Measurements from ENCODE around the gene CCM2L. TPM values are rescaled to one million over a fixed set of nuclear protein-coding genes. Genes with fewer than 3 reads are reported as not detected.

Gene CCM2L
- total and polyA plus RNA-seq, 9 of the 15 experiments (the other 6 are each of a cell fraction or from before 2014, with no cell fraction given), result 0.04 TPM; not detected in 8

DNA sequence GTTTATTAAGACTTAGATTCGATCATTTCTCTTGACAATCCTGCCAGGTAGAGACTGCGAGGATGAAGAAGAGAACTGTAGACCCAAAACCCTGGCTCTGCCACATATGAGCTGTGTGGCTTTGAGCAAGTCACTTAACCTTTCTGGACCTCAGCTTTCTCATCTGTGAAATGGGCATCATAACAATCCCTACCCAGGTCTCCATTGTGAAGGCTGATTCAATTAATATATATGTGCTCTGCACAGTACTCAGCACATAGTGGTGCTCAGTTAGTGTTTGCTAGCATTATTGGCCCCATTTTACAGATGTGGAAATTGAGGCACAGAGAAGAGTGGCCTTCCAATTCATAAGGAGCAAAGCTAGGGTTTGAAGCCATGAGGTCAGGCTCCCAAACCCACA lies 34.4 kb upstream of the CCM2L start:
- DNase-seq (ENCODE audit: extremely low read depth in 1 of 4, low spot score in 3 of 4) (no peak), FAIRE-seq (no peak), ATAC-seq (no peak)
- intact Hi-C loops (cut with micrococcal nuclease), result no loop called here
- H3K36me3 ChIP-seq (ENCODE audit: control insufficient read depth, insufficient read depth, low read length), result no peaks in the 10 kb centered on the region
- 0% methylated on average over 2 of the region's 2 CpGs for WGBS (ENCODE audit: insufficient coverage, low coverage, missing lambda C conversion rate)
- no peaks in the 10 kb centered on the region for H3K9me3 ChIP-seq (replicated peaks; ENCODE audit: control insufficient read depth, insufficient read depth, low read depth, low read length)
- H3K4me1 ChIP-seq (replicated peaks in 1 of 2; ENCODE audit: control insufficient read depth in 2 of 2, insufficient read depth in 2 of 2, low read length in 2 of 2), result no peaks in the 10 kb centered on the region
- no peak overlapping the region for H3K27ac ChIP-seq (ENCODE audit: extremely low read depth, low read depth, low read length)
- no peak overlapping the region for H2AFZ ChIP-seq (ENCODE audit: low read depth, low read length)
- H3K9ac ChIP-seq (ENCODE audit: insufficient read depth in 1 of 2, low read depth in 2 of 2, low read length in 2 of 2), result no peak overlapping the region
- CTCF ChIA-PET (ENCODE audit: low intra/inter-chr PET ratio), result no interaction called here
- no peak overlapping the region for H3K4me3 ChIP-seq
- no peaks in the 10 kb centered on the region for H3K9me1 ChIP-seq (ENCODE audit: control insufficient read depth, insufficient read depth, low read length)
- POLR2A ChIA-PET, result interaction anchor here (0.7 kb wide), 1 partner anchor 66 kb away, joined by 3 read pairs; no protein-coding TSS in a partner anchor
- no peak overlapping the region for H3K4me2 ChIP-seq (ENCODE audit: insufficient read depth, low read length)
- no TSS peak for BruUV-seq (replicated peaks)
- in situ Hi-C loops (cut with MboI), result no loop called here
- H3K79me2 ChIP-seq (ENCODE audit: control insufficient read depth, insufficient read depth, low read length), result no peaks in the 10 kb centered on the region
- H3K27me3 ChIP-seq (ENCODE audit: control insufficient read depth in 2 of 2, insufficient read depth in 2 of 2, low read length in 2 of 2), result peaks cover 13 to 23% of the 10 kb centered on the region in 2 experiments; a peak in 3 of 5 replicates
- H4K20me1 ChIP-seq (replicated peaks; ENCODE audit: control insufficient read depth, insufficient read depth, low read length), result no peaks in the 10 kb centered on the region; the same call in 1 of the 2 replicates
- TF ChIP-seq CBX2 (IDR thresholded peaks at IDR 0.05; ENCODE audit: insufficient read depth, low read length, poor library complexity, severe bottlenecking) (no peak), HMBOX1 (IDR thresholded peaks at IDR 0.05) (no peak), NFIC (IDR thresholded peaks at IDR 0.05) (no peak), ZNF77 (CRISPR knock-in tag; IDR thresholded peaks at IDR 0.05) (no peak), HNRNPH1 (optimal IDR thresholded peaks at IDR 0.05; ENCODE audit: low read depth, low read length) (no peak), HNRNPLL (IDR thresholded peaks at IDR 0.05; ENCODE audit: low read depth, low read length, poor library complexity, severe bottlenecking) (no peak), CREB3L1 (IDR thresholded peaks at IDR 0.05; ENCODE audit: borderline replicate concordance, low read depth) (no peak), SRF (CRISPR knock-in tag; IDR thresholded peaks at IDR 0.05) (no peak), SMAD2 (IDR thresholded peaks at IDR 0.05; ENCODE audit: low read depth, low read length) (no peak), SRSF3 (IDR thresholded peaks at IDR 0.05; ENCODE audit: insufficient read depth, low read length) (no peak), ZFP1 (CRISPR knock-in tag; IDR thresholded peaks at IDR 0.05) (no peak), ADNP (tag; IDR thresholded peaks at IDR 0.05) (peak; percentile 31; the same call in 1 of the 2 replicates), ESRRA (IDR thresholded peaks at IDR 0.05; ENCODE audit: borderline replicate concordance, low read depth) (peak; percentile 43; the same call in 1 of the 2 replicates), NR2C2 (CRISPR knock-in tag; IDR thresholded peaks at IDR 0.05) (no peak), NR2C2 (tag; IDR thresholded peaks at IDR 0.05) (no peak), ZEB2 (IDR thresholded peaks at IDR 0.05) (no peak), FOXA1 (IDR thresholded peaks at IDR 0.05; ENCODE audit: borderline replicate concordance) (no peak), NUFIP1 (IDR thresholded peaks at IDR 0.05; ENCODE audit: partially characterized antibody) (no peak), E2F1 (CRISPR knock-in tag; IDR thresholded peaks at IDR 0.05) (no peak), GTF2F1 (IDR thresholded peaks at IDR 0.05; ENCODE audit: low read depth, low read length) (no peak), RBM25 (IDR thresholded peaks at IDR 0.05; ENCODE audit: low read depth, low read length, severe bottlenecking) (peak; percentile 91)

Data from K562 (cell line).